NCI-H128 (cell line): Measurements from ENCODE around the gene USP24.
"Not testable (repeated sequence)": the region's sequence is repeated elsewhere in the genome, so short reads cannot be mapped to it uniquely, and the experiment has no call there.

Experiments used
- DNase-seq: peaks from one replicate; lab custom pipeline; 2025; ENCODE audit not compliant: unreplicated experiment; lab: John Stamatoyannopoulos, UW

USP24 gene

DNA sequence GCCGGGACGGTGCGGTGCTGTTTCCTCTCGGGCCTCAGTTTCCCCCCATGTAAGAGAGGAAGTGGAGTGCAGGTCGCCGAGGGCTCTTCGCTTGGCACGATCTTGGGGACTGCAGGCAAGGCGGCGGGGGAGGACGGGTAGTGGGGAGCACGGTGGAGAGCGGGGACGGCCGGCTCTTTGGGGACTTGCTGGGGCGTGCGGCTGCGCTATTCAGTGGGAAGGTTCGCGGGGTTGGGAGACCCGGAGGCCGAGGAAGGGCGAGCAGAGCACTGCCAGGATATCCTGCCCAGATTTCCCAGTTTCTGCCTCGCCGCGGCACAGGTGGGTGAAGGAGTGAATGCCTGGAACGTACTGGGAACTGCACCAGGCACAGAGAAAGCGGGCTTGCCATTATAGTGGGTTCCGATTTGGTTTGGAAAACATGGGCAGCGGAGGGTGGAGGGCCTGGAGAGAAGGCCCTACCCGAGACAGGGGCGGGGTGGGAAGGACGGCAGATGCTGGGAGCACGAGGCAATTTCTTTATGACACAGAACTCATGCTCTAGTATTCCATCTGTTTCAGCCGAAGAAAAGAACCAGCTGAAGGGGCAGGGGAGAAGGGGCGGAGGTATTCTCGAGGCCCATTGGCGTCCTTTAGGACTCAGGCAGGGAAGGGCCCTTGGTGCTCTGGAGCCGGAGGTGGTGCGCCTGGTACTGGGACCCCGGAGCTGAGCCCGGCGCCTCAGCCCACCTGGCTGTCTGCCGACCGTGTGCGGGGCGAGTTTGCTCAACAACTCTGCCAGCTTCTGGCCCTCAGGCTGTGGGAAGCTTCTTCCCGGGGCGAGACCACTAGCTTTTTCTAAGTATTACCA lies 174.9 kb downstream of the USP24 start:
- DNase-seq: no peak

DNA sequence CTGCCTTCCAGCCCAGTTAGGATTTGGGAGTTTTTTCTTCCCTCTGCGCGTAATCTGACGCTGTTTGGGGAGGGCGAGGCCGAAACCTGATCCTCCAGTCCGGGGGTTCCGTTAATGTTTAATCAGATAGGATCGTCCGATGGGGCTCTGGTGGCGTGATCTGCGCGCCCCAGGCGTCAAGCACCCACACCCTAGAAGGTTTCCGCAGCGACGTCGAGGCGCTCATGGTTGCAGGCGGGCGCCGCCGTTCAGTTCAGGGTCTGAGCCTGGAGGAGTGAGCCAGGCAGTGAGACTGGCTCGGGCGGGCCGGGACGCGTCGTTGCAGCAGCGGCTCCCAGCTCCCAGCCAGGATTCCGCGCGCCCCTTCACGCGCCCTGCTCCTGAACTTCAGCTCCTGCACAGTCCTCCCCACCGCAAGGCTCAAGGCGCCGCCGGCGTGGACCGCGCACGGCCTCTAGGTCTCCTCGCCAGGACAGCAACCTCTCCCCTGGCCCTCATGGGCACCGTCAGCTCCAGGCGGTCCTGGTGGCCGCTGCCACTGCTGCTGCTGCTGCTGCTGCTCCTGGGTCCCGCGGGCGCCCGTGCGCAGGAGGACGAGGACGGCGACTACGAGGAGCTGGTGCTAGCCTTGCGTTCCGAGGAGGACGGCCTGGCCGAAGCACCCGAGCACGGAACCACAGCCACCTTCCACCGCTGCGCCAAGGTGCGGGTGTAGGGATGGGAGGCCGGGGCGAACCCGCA lies 175.7 kb downstream of the USP24 start, which contains the start of gene PCSK9:
TSS of gene PCSK9 (plus strand) at position 207 of the 741 bp plus-strand sequence. CDS start at position 497, 290 bp downstream.
- DNase-seq: no peak

DNA sequence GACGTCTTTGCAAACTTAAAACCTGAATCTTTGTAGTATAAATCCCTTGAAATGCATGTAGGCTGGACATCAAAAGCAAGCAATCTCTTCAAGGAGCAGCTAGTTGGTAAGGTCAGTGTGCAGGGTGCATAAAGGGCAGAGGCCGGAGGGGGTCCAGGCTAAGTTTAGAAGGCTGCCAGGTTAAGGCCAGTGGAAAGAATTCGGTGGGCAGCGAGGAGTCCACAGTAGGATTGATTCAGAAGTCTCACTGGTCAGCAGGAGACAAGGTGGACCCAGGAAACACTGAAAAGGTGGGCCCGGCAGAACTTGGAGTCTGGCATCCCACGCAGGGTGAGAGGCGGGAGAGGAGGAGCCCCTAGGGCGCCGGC lies 176.2 kb downstream of the USP24 start:
- DNase-seq: no peak

DNA sequence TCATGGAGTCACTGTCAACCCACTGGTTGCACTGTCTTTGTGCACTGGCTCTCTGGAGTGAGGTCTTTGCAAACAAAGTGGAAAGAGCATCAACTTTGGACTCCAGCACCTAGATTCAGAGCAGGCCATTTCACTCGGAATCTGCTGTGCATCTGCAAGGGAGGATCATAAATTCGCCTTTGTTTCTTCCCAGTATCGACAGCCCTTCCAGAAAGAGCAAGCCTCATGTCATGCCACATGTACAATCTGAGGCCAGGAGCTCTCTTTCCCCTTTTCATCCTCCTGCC lies 176.7 kb downstream of the USP24 start:
- no peak for DNase-seq

DNA sequence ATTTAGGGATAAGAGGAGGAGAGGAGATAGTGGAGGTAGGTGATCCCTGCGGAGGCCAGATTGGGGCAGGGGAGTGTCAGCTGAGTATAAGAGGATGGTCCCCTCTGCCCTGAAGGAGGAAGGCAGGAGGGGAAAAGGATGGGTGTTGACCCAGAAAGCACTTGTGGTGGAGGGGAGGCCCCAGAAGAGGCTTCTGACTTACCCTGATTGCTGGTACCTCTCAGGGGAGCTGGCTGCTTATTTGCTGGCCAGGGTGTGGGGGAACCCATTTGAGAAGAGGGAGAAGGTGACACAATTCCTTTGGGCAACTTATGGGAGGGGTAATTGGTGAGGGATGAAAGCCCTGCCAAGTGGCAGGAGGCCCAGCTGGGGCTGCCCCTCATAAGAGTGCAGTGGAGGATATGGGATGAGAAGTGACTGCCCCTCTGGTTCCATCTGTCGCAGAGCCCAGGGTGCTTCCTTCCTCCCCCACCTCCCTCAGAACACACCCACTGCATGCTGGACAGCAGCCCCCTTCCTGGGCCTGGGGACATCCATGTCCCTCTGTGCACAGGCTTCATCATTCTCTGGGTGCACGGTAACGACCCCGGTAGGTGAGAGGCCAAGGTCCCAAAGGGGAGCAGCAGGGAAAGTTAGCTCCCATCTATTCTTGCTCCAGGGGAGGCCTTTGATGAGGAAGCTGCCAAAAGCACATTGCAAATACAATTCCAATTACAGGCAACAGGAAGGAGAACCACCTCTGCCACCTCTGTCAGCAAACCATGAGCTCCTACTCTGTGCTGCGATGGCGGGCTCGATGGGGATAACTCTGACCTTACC lies 177.2 kb downstream of the USP24 start:
- no peak for DNase-seq

DNA sequence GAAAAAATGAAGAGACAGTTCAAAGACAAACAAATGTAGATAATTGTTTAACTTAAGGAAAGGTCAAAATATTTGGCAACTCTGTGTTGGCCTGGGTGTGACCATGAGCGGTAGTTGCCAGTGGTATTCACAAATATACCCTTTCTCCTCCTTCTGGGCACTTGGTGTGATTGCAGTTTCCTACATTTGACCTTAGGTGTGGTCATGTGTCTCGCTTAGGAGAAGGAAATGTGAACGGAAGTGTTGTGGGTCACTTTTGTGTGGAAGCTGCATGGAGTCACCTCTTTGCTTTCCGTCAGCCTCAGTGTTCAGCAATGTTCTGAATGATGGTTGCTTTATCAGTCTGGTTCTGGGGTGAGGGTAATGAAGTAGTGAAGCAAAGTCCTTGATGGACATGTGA lies 179.3 kb downstream of the USP24 start:
- DNase-seq: no peak

DNA sequence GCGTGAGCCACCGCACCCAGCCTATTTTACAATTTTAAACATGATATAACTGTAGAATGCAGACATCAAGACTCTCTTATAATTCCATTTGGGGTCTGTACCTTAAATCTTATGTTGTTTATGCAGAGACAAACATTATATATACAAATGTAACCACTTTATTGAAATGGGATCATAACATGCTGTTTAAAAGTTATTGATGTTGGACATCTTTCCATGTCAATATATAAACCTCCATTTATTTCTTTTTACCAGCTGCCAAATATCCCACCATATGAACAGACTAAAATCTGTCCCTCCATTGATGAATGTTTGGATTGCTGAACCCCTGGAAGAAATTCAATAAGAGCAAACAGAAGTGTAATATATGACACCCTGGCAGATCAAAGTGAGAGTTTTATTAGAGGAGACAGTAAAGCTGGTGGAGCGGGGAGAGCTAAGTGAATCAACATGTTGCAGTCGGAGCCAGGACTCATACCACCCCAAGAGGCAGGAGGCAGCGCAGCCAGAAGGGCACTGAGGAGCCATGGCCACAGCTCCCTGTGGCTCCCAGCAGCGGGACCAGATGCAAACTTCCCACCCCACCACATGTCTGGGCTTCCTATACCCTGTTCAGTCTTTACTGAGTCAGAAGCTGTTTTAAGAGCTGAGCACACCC lies 180.6 kb downstream of the USP24 start:
- DNase-seq: no peak

DNA sequence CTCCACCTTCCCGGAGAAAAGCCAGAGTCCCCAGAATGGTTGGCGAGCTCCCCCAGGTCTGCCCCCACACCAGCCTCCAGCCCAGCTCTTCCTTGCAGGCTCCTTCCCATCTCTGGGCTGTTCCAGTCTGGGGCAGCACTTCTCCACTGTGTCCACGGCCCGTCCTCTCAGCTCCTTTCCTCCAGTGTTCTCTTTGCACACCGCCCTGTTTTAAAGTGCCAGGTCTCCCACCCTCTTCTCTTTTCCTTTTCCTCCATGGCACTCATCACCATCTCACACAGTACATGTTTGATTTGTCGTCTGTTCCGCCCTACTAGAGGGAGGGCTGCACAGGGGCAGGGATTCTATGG lies 181.9 kb downstream of the USP24 start:
- DNase-seq: no peak

DNA sequence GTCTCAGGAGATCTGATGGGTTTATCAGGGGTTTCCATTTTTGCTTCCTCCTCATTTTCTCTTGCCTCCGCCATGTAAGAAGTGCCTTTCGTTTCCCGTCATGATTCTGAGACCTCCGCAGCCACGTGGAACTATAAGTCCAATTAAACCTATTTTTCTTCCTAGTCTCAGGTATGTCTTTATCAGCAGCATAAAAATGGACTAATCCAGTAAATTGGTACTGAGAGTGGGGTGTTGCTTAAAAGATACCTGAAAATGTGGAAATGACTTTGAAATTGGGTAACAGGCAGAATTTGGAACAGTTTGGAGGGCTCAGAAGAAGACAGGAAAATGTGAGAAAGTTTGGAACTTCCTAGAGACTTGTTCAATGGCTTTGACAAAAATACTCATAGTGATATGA lies 184.1 kb downstream of the USP24 start:
- not testable (repeated sequence) for DNase-seq

DNA sequence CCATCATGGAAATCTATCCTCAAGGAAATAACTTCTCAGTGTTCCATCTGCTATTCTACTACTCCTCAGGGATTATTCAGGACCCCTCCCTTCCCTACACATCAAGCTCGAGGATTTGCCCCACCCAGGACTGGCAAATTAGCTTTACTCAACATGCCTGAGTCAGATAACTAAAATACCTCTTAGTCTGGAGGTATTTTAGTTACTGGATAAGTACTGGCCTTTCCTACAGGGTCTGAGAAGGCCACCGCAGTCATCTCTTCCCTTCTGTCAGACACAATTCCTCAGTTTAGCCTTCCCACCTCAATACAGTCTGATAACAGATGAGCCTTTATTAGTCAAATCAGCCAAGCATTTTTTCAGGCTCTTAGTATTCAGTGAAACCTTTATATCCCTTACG lies 188.5 kb downstream of the USP24 start:
- not testable (repeated sequence) for DNase-seq

DNA sequence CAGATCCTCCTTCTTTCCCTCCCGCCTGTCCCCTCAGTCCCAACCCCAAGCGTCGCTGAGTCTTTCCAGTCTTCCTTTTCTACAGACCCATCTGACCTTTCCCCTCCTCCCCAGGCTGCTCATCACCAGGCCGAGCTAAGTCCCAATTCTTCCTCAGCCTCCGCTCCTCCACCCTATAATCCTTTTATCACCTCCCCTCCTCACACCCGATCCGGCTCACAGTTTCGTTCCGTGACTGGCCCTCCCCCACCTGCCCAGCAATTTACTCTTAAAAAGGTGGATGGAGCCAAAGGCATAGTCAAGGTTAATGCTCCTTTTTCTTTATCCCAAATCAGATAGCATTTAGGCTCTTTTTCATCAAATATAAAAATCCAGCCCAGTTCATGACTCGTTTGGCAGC lies 191.0 kb downstream of the USP24 start:
- not testable (repeated sequence) for DNase-seq

DNA sequence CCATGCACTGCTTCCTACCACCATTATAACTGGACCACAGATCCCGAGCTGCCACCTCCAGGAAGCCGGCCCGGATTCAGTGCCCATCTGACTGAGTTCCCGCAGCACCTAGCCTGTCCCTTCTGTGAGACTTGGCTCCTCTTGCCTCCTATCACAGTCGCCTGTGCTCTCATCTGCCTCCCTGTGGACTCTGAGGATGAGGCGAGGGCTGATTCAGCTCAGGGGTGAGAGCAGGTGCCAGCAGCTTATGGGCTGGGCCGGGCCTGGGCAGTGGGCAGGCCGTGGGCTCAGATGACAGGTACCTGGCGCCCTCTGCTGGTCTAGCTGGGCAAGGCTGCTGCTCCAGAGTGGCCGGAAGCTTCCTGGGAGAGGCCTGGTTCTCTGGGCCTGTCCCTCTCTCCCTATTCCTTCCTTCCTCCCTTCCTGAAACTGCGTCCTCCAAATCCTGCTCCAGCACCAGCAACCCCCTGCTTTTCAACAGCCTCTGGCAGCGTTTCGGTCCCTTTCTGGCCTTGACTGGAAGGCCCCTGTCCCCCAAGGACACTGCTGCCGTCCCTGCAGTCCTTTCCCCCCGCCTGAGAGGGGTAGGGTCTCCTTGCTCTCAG lies 193.1 kb downstream of the USP24 start:
- peak; percentile 81 for DNase-seq

DNA sequence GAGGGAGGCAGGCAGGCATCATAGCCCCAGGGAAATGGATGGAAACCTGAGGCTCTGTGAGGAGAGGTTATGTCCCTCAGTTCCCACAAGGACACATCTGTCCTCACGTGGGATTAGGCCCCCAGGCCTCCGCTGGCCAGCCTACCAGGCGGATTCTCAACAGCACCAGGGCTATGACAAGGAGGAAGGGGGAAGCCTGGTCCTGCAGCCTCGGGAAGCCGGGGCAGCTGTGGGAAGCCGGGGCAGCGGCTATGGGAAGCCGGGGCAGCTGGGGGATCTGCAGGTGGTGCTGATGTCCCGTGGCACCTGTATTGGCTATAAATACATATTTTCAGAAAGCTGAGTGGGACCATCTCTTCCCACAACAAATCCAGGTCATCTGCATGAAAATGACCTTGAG lies 196.8 kb downstream of the USP24 start:
- no peak for DNase-seq
